ENCODE measurements around the gene CAAP1.

The CAAP1 gene

DNA sequence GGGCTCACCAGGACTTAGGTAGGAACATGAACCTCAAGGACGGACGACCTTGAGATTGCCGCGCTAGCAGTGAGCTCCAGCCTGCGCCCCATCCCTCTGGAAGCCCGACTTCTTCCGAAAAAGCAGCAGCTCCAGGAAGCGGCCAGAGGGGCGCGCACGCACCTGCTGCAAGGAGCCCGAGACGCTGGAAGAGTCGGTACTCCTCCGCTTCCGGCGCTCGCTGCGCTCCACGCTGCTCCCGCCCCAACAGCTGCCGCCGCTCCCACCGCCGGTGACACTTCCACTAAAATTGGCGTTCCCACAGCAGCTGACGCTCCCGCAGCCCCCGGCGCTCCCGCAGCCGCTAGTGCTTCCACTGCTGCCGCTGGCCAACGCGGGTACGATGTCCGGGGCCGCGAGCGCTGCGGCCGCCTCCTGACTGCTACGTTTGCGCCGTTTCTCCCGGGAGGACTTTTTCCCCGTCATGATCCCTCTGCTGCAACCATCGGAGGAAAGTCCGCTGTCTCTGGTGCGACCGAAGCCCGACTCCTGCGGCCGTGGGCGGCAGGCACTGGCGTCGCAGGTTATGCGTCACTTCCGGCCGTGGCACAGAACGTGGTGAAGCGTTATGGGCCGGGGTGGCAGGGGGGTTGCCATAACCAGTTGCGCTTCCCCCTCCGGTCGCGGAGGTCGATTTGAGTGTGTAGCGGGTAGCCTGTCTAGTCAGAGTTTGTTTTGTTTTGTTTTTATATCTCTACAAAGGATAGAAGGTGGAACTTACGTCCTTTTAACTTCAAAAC lies at the start of gene CAAP1:
CAAP1 (minus strand) TSS at position 552 of the 779 bp plus-strand sequence; CDS start at position 465, 87 bp downstream.
- DNase-seq (ENCODE audit: extremely low read depth, low read depth): peak; percentile 69
- TF ChIP-seq CTCF (IDR thresholded peaks at IDR 0.05; ENCODE audit: low read depth, low read length): peak; percentile 45

GRCh38 chr9:26940779-26941178 lies 48.2 kb upstream of the CAAP1 start:
- TF ChIP-seq CTCF (IDR thresholded peaks at IDR 0.05; ENCODE audit: low read depth, low read length): no peak
- no peak for DNase-seq (ENCODE audit: extremely low read depth, low read depth)

GRCh38 chr9:26939955-26940711 lies 47.5 kb upstream of the CAAP1 start:
- DNase-seq (ENCODE audit: extremely low read depth, low read depth): no peak
- TF ChIP-seq CTCF (IDR thresholded peaks at IDR 0.05; ENCODE audit: low read depth, low read length): no peak

- DNase-seq (ENCODE audit: extremely low read depth, low read depth): no peak
- no peak for TF ChIP-seq CTCF (IDR thresholded peaks at IDR 0.05; ENCODE audit: low read depth, low read length)
Measured at GRCh38 chr9:26937816-26938371, 45.3 kb upstream of the CAAP1 start.

DNA sequence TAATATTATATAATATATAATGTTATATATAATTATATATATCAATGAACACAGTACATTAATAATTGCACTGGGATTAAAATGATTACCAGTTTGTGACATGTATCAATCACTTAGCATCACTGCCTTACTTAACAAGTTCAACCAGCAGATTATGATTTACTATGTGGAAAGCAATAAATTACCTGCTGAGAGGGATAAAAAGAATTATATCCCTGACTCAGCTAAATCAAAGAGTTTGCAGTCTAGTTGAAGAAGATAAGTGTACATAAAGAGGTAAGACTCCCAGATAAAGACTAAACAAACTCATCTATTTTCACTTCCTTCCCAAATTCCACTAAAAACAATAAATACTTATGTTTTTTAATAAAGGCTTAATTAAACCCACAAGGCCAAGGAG lies 43.2 kb upstream of the CAAP1 start:
- DNase-seq (ENCODE audit: extremely low read depth, low read depth): no peak
- no peak for TF ChIP-seq CTCF (IDR thresholded peaks at IDR 0.05; ENCODE audit: low read depth, low read length)

- no peak for TF ChIP-seq CTCF (IDR thresholded peaks at IDR 0.05; ENCODE audit: low read depth, low read length)
- DNase-seq (ENCODE audit: extremely low read depth, low read depth): no peak
Measured at GRCh38 chr9:26928902-26929495, 36.4 kb upstream of the CAAP1 start.

Data from AG09319 (cell line).